ENCODE data around the gene MROH9. TPM values are rescaled to one million over a fixed set of nuclear protein-coding genes. Genes with fewer than 3 reads are reported as not detected.

MROH9 gene, protein sequence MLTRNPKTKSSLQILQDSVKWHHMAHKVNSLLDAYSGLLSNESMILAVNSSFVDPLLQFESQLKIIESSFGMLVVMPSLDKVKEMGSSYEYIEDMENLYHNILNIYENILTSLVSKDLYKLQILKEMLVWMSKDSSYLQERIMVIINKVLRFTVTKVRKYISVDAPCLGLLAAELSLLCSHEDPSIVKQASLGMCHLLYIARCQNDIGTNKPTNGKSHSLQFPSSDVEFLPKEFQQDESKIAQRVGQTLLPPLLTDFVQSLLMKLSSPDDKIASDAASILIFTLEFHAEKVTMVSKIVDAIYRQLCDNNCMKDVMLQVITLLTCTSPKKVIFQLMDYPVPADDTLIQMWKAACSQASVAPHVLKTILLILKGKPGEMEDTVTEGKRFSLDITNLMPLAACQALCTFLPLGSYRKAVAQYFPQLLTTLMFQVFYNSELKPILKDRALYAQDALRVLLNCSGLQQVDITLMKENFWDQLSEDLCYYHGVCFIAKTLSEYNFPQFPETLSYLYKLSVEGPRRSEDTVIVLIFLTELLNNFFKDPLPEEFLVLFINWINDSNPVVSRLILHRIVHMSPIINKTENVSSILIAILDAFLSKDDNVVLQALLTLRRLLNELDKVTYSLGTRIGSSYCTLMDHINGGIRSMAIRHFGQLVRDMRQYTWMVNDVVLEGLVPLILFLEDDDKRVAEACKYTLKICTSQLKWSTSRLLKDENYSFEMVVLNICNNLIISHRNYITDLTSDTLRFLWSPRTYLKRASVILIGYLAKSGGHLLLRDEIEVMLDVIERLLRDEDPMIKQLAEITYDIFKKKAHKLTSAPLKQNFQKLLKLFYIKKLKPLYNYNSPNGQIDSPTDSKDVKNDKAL
- total RNA-seq (2013): not detected
- polyA plus RNA-seq (not detected), polyA minus RNA-seq (not detected in 2 replicates), total RNA-seq (0 to 1.8 (median 0) reads per million in 11 experiments)

- peaks cover 0 to 7% of the 10 kb centered on the region in 2 donors for H3K9me3 ChIP-seq (replicated peaks in 1 of 2; ENCODE audit: control insufficient read depth in 1 of 2, insufficient read depth in 1 of 2, low read length in 2 of 2)
- WGBS (ENCODE audit: insufficient coverage): no CpG with 5 or more reads among the region's 2 CpGs
- no peak within 1 kb of the TSS for H3K4me3 ChIP-seq (replicated peaks in 1 of 3; ENCODE audit: low read depth in 2 of 3, low read length in 3 of 3)
- no peak within 1 kb of the TSS for H3K9ac ChIP-seq (ENCODE audit: insufficient read depth, low read length, poor library complexity, severe bottlenecking)
- H3K79me2 ChIP-seq (ENCODE audit: insufficient read depth, low read length): no peaks in the 10 kb centered on the region
- peaks cover 0 to 6% (median 2%) of the 10 kb centered on the region in 7 donors for H3K9me3 Mint-ChIP-seq
- intact Hi-C loops (cut with micrococcal nuclease): no loop called here
- H3K27me3 Mint-ChIP-seq (ENCODE audit: low read depth in 3 of 3): peaks cover 0 to 1% (median 0%) of the 10 kb centered on the region in 3 donors
- H3K27ac ChIP-seq (ENCODE audit: low read depth in 1 of 2, low read length in 2 of 2): no peak within 1 kb of the TSS
- no peaks in the 10 kb centered on the region for H3K36me3 ChIP-seq (replicated peaks in 1 of 2; ENCODE audit: control insufficient read depth in 1 of 2, insufficient read depth in 2 of 2, low read length in 2 of 2)
- no peaks in the 10 kb centered on the region for H4K20me1 ChIP-seq (ENCODE audit: insufficient read depth, low read length)
- H3K36me3 Mint-ChIP-seq: no peaks in the 10 kb centered on the region
- H3K4me2 ChIP-seq (replicated peaks; ENCODE audit: extremely low read depth, low read length, poor library complexity, severe bottlenecking): no peak within 1 kb of the TSS
- no peak within 1 kb of the TSS for H3K27ac Mint-ChIP-seq
- H3K4me1 Mint-ChIP-seq: no peaks in the 10 kb centered on the region
- H3K4me1 ChIP-seq (ENCODE audit: control insufficient read depth in 1 of 2, insufficient read depth in 2 of 2, low read length in 2 of 2): no peaks in the 10 kb centered on the region
- TF ChIP-seq CTCF (IDR thresholded peaks at IDR 0.05): no peak
- H3K27me3 ChIP-seq (ENCODE audit: control insufficient read depth in 2 of 2, insufficient read depth in 2 of 2, low read length in 2 of 2): no peaks in the 10 kb centered on the region
- no peak for DNase-seq
- no peak within 1 kb of the TSS for H2AFZ ChIP-seq (ENCODE audit: insufficient read depth, low read depth, low read length, poor library complexity, severe bottlenecking)
- no peak within 1 kb of the TSS for H3K4me3 Mint-ChIP-seq
Measured at GRCh38 chr1:170935231-170935630, at the start of gene MROH9. Gene MROH9, plus strand, starts transcription at chr1:170935534. Its CDS starts 10,023 bp downstream, at chr1:170945557.

- Histone ChIP-seq H3K9me3 (replicated peaks in 1 of 2; ENCODE audit: control insufficient read depth in 1 of 2, insufficient read depth in 1 of 2, low read length in 2 of 2) (no peaks in the 10 kb centered on the region), H3K4me1 (ENCODE audit: control insufficient read depth in 1 of 2, insufficient read depth in 2 of 2, low read length in 2 of 2) (no peaks in the 10 kb centered on the region), H3K4me3 (replicated peaks in 1 of 3; ENCODE audit: low read depth in 2 of 3, low read length in 3 of 3) (no peak overlapping the region), H4K20me1 (ENCODE audit: insufficient read depth, low read length) (no peaks in the 10 kb centered on the region), H3K79me2 (ENCODE audit: insufficient read depth, low read length) (no peaks in the 10 kb centered on the region), H3K36me3 (replicated peaks in 1 of 2; ENCODE audit: control insufficient read depth in 1 of 2, insufficient read depth in 2 of 2, low read length in 2 of 2) (no peaks in the 10 kb centered on the region), H3K27ac (ENCODE audit: low read depth in 1 of 2, low read length in 2 of 2) (no peak overlapping the region), H2AFZ (ENCODE audit: insufficient read depth, low read depth, low read length, poor library complexity, severe bottlenecking) (no peak overlapping the region), H3K9ac (ENCODE audit: insufficient read depth, low read length, poor library complexity, severe bottlenecking) (no peak overlapping the region), H3K27me3 (ENCODE audit: control insufficient read depth in 2 of 2, insufficient read depth in 2 of 2, low read length in 2 of 2) (no peaks in the 10 kb centered on the region), H3K4me2 (replicated peaks; ENCODE audit: extremely low read depth, low read length, poor library complexity, severe bottlenecking) (no peak overlapping the region)
- DNase-seq: no peak
- peaks cover 0 to 1% (median 0%) of the 10 kb centered on the region in 7 donors for H3K9me3 Mint-ChIP-seq
- intact Hi-C loops (cut with micrococcal nuclease): no loop called here
- no peaks in the 10 kb centered on the region for H3K36me3 Mint-ChIP-seq
- H3K4me3 Mint-ChIP-seq: no peak overlapping the region
- peaks cover 0 to 3% (median 0%) of the 10 kb centered on the region in 3 donors for H3K27me3 Mint-ChIP-seq (ENCODE audit: low read depth in 3 of 3)
- 44% methylated on average over 3 of the region's 3 CpGs for WGBS (ENCODE audit: insufficient coverage)
- H3K4me1 Mint-ChIP-seq: no peaks in the 10 kb centered on the region
- H3K27ac Mint-ChIP-seq: no peak overlapping the region
- no peak for TF ChIP-seq CTCF (IDR thresholded peaks at IDR 0.05)
Measured at GRCh38 chr1:170885551-170885950, 49.8 kb upstream of the MROH9 start.
